ENCODE measurements around the gene WDFY4.

- TF ChIP-seq, protein P1, sequence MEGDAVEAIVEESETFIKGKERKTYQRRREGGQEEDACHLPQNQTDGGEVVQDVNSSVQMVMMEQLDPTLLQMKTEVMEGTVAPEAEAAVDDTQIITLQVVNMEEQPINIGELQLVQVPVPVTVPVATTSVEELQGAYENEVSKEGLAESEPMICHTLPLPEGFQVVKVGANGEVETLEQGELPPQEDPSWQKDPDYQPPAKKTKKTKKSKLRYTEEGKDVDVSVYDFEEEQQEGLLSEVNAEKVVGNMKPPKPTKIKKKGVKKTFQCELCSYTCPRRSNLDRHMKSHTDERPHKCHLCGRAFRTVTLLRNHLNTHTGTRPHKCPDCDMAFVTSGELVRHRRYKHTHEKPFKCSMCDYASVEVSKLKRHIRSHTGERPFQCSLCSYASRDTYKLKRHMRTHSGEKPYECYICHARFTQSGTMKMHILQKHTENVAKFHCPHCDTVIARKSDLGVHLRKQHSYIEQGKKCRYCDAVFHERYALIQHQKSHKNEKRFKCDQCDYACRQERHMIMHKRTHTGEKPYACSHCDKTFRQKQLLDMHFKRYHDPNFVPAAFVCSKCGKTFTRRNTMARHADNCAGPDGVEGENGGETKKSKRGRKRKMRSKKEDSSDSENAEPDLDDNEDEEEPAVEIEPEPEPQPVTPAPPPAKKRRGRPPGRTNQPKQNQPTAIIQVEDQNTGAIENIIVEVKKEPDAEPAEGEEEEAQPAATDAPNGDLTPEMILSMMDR (IDR thresholded peaks at IDR 0.05; ENCODE audit: insufficient read depth, low read length, poor library complexity, severe bottlenecking), result no peak
- no peak for TF ChIP-seq EZH2phosphoT487 (conservative IDR thresholded peaks at IDR 0.05; ENCODE audit: low read length)
Measured at GRCh38 chr10:48974510-48975156, 290.0 kb downstream of the WDFY4 start.
